Neural progenitor cell (in vitro differentiated cells): ENCODE results near the gene APOBEC3C. TPM values are rescaled to one million over a fixed set of nuclear protein-coding genes. Genes with fewer than 3 reads are reported as not detected.

ENCODE experiments used
- DNase-seq: peaks from one replicate; pipeline ENCODE4 v3.0.0-alpha.2; 2016; ENCODE audit warnings: low spot score
- H2AFZ ChIP-seq: fragments of 200-600 bp; sonication (generic); replicated peaks from 2 replicates; pipeline ENCODE4 v1.6.1; 2016; ENCODE audit warnings: antibody characterized with exemption
- H3F3A ChIP-seq: fragments of 200-600 bp; sonication (generic); 2 replicates; pipeline ENCODE4 v1.6.1; 2016; ENCODE audit warnings: antibody characterized with exemption, low read depth
- H3K27ac ChIP-seq: fragments of 200-600 bp; sonication (generic); 2 replicates; pipeline ENCODE4 v1.5.1; 2016; ENCODE audit warnings: mild to moderate bottlenecking
- H3K27me3 ChIP-seq: fragments of 200-600 bp; sonication (generic); 2 replicates; pipeline ENCODE4 v1.6.1; 2016; ENCODE audit warnings: mild to moderate bottlenecking, moderate library complexity
- H3K36me3 ChIP-seq: fragments of 200-600 bp; sonication (generic); 2 replicates; pipeline ENCODE4 v1.5.1; 2016
- H3K4me1 ChIP-seq: fragments of 200-600 bp; sonication (generic); 2 replicates; pipeline ENCODE4 v1.6.1; 2016; ENCODE audit warnings: mixed run types
- H3K4me2 ChIP-seq: fragments of 200-600 bp; sonication (generic); 2 replicates; pipeline ENCODE4 v1.6.1; 2016
- H3K4me3 ChIP-seq: fragments of 200-600 bp; sonication (generic); 2 replicates; pipeline ENCODE4 v1.5.1; 2016
- H3K79me2 ChIP-seq: fragments of 200-600 bp; sonication (generic); 2 replicates; pipeline ENCODE4 v1.6.1; 2016; ENCODE audit warnings: low read depth
- H3K9ac ChIP-seq: fragments of 200-600 bp; sonication (generic); 2 replicates; pipeline ENCODE4 v1.6.1; 2016
- H3K9me3 ChIP-seq: fragments of 200-600 bp; sonication (generic); 2 replicates; pipeline ENCODE4 v1.5.1; 2016; ENCODE audit warnings: low read depth
- H4K20me1 ChIP-seq: fragments of 200-600 bp; sonication (generic); 2 replicates; pipeline ENCODE4 v1.6.1; 2016; ENCODE audit warnings: low read depth
- H3K27ac Mint-ChIP-seq: 3 replicates; pipeline ENCODE4 v1.8.0; 2021; ENCODE audit warnings: mixed read lengths
- H3K27me3 Mint-ChIP-seq: 2 replicates; pipeline ENCODE4 v1.8.0; 2022; ENCODE audit warnings: low read depth, mild to moderate bottlenecking, inconsistent platforms, moderate library complexity, mixed read lengths; ENCODE audit not compliant: insufficient read depth
- H3K36me3 Mint-ChIP-seq: 3 replicates; pipeline ENCODE4 v1.8.0; 2021; ENCODE audit warnings: mixed read lengths
- H3K4me1 Mint-ChIP-seq: 3 replicates; pipeline ENCODE4 v1.8.0; 2021; ENCODE audit warnings: mixed read lengths
- H3K4me3 Mint-ChIP-seq: 3 replicates; pipeline ENCODE4 v1.8.0; 2021; ENCODE audit warnings: mild to moderate bottlenecking, moderate library complexity, mixed read lengths
- H3K9me3 Mint-ChIP-seq: 3 replicates; pipeline ENCODE4 v1.8.0; 2020; ENCODE audit warnings: mixed read lengths
- EZH2 ChIP-seq: fragments of 200-600 bp; sonication (generic); IDR thresholded peaks from 2 replicates; pipeline ENCODE4 v1.6.1; 2017; ENCODE audit warnings: antibody characterized with exemption, mild to moderate bottlenecking, moderate library complexity
- EZH2phosphoT487 ChIP-seq: fragments of 200-600 bp; sonication (generic); IDR thresholded peaks from 2 replicates; pipeline ENCODE4 v1.6.1; 2017; ENCODE audit warnings: antibody characterized with exemption
- total RNA-seq: library from RNA; depleted of rRNA; stranded (reverse); fragments of >200 nt; gene quantifications from 2 replicates; pipeline ENCODE4 v1.2.3, GENCODE V29; 2015; ENCODE audit warnings: low replicate concordance
- TF ChIP-seq, protein P1 (sequence below): fragments of 200-600 bp; sonication (generic); IDR thresholded peaks from 2 replicates; pipeline ENCODE4 v1.5.1; 2017; ENCODE audit warnings: antibody characterized with exemption, mild to moderate bottlenecking

The APOBEC3C gene
- total RNA-seq, 1 donor from 2014 or later: 3.0 TPM

DNA sequence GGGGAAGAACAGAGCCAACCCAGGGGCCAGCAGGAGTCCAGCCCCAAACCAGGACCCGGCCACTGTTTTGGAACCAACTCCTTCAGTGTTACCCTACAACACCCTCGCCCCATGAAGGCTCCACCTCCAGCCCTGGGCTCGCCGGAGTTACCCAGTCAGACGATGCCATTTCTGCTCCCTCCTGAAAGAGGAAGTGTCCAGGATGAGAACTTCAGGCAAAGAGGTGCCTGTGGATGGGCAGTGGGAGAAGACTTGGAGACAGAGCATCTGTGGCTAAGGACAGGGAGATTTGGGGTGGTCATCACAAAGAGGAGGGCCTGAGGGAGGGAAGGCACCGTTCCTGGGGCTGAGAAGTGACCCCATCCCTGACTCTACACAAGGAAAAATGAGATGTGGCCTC, 18.0 kb upstream of the APOBEC3C start:
- Histone ChIP-seq H4K20me1 (no peaks in the 10 kb centered on the region), H2AFZ (no peak overlapping the region), H3K27ac (no peak overlapping the region), H3K4me3 (no peak overlapping the region), H3K9me3 (no peaks in the 10 kb centered on the region), H3K4me2 (no peak overlapping the region), H3K4me1 (peaks cover 6% of the 10 kb centered on the region), H3K79me2 (no peaks in the 10 kb centered on the region), H3K36me3 (no peaks in the 10 kb centered on the region), H3F3A (no peaks in the 10 kb centered on the region), H3K27me3 (no peaks in the 10 kb centered on the region), H3K9ac (no peak overlapping the region)
- no peak overlapping the region for H3K27ac Mint-ChIP-seq
- H3K9me3 Mint-ChIP-seq: peaks cover 2% of the 10 kb centered on the region
- no peak overlapping the region for H3K4me3 Mint-ChIP-seq
- TF ChIP-seq, protein P1, sequence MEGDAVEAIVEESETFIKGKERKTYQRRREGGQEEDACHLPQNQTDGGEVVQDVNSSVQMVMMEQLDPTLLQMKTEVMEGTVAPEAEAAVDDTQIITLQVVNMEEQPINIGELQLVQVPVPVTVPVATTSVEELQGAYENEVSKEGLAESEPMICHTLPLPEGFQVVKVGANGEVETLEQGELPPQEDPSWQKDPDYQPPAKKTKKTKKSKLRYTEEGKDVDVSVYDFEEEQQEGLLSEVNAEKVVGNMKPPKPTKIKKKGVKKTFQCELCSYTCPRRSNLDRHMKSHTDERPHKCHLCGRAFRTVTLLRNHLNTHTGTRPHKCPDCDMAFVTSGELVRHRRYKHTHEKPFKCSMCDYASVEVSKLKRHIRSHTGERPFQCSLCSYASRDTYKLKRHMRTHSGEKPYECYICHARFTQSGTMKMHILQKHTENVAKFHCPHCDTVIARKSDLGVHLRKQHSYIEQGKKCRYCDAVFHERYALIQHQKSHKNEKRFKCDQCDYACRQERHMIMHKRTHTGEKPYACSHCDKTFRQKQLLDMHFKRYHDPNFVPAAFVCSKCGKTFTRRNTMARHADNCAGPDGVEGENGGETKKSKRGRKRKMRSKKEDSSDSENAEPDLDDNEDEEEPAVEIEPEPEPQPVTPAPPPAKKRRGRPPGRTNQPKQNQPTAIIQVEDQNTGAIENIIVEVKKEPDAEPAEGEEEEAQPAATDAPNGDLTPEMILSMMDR: no peak
- TF ChIP-seq EZH2 (no peak), EZH2phosphoT487 (no peak)
- H3K27me3 Mint-ChIP-seq: peaks cover 18% of the 10 kb centered on the region
- H3K4me1 Mint-ChIP-seq: peaks cover 24% of the 10 kb centered on the region
- no peak for DNase-seq
- no peaks in the 10 kb centered on the region for H3K36me3 Mint-ChIP-seq

DNA sequence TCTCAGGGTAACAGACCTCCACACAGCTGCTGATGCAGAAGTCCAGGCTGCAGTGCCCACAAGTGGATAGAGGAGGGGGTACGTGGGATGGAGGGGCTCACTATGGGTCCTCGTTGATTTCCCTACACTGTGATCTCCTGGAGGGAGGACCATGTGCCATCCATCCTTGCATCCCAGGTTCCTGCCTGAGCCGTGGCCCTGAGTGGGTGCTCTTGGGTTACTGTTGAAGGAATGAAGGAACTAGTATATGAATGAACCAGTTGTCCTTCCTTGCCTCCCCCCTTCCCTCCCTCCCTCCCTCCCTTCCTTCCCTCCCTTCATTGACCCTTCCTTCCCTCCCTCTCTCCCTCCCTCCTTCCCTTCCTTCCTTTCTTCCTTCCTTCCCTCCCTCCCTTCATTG, 16.5 kb upstream of the APOBEC3C start:
- no peak overlapping the region for H3K4me3 ChIP-seq
- H3K27me3 Mint-ChIP-seq: peaks cover 18% of the 10 kb centered on the region
- no peak overlapping the region for H2AFZ ChIP-seq
- no peak overlapping the region for H3K4me2 ChIP-seq
- H3K4me1 ChIP-seq: peaks cover 4% of the 10 kb centered on the region
- no peaks in the 10 kb centered on the region for H4K20me1 ChIP-seq
- no peak for DNase-seq
- TF ChIP-seq EZH2phosphoT487 (no peak), EZH2 (no peak)
- TF ChIP-seq, protein P1: no peak
- H3K9me3 ChIP-seq: no peaks in the 10 kb centered on the region
- no peak overlapping the region for H3K9ac ChIP-seq
- no peak overlapping the region for H3K27ac Mint-ChIP-seq
- peaks cover 22% of the 10 kb centered on the region for H3K4me1 Mint-ChIP-seq
- H3K9me3 Mint-ChIP-seq: peaks cover 2% of the 10 kb centered on the region
- H3K36me3 Mint-ChIP-seq: no peaks in the 10 kb centered on the region
- H3K36me3 ChIP-seq: no peaks in the 10 kb centered on the region
- no peaks in the 10 kb centered on the region for H3F3A ChIP-seq
- no peak overlapping the region for H3K27ac ChIP-seq
- no peaks in the 10 kb centered on the region for H3K27me3 ChIP-seq
- no peaks in the 10 kb centered on the region for H3K79me2 ChIP-seq
- H3K4me3 Mint-ChIP-seq: no peak overlapping the region

DNA sequence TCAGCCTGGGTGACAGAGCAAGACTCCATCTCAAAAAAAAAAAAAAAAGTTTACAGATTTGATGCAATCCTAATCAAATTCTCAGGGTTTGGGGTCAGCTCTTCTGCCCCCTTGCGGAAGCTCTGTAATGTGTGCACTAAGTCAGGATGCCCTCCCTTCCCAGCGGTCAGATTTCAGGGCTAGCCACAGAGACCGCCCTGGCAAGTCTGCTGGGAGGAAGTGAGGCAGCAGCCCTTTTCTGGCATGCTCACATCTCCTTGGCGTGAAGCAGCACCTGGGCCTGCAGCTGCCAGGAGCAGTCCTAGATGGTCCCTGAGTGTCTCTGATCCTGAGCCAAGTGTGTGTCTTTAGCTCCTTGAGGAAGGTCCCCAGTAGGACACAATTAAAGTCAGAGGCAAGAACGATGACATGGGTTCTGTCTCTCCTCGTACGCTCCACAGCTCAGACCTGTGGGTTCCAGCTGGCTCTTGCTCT, 10.9 kb upstream of the APOBEC3C start:
- no peak overlapping the region for H3K27ac ChIP-seq
- Mint-ChIP-seq H3K27ac (peak overlapping the region; percentile 9), H3K27me3 (peaks cover 5% of the 10 kb centered on the region), H3K36me3 (no peaks in the 10 kb centered on the region), H3K4me3 (peak overlapping the region; percentile 42), H3K4me1 (peaks cover 12% of the 10 kb centered on the region), H3K9me3 (no peaks in the 10 kb centered on the region)
- no peaks in the 10 kb centered on the region for H3K27me3 ChIP-seq
- H3K79me2 ChIP-seq: no peaks in the 10 kb centered on the region
- DNase-seq: peak; percentile 88
- no peaks in the 10 kb centered on the region for H3K4me1 ChIP-seq
- no peak overlapping the region for H3K9ac ChIP-seq
- H4K20me1 ChIP-seq: no peaks in the 10 kb centered on the region
- TF ChIP-seq EZH2: no peak
- TF ChIP-seq, protein P1: peak; percentile 79
- H3K36me3 ChIP-seq: no peaks in the 10 kb centered on the region
- H3K9me3 ChIP-seq: no peaks in the 10 kb centered on the region
- H2AFZ ChIP-seq: peak overlapping the region; percentile 95
- no peak overlapping the region for H3K4me2 ChIP-seq
- no peaks in the 10 kb centered on the region for H3F3A ChIP-seq
- H3K4me3 ChIP-seq: no peak overlapping the region
